Neural cell (in vitro differentiated cells): ENCODE data around the gene MINAR1.

Experiments
- POLR2AphosphoS5 ChIP-seq: IDR thresholded peaks from 2 replicates; pipeline ENCODE4 v1.6.1; 2012
- RAD21 ChIP-seq: fragments of 450-650 bp; conservative IDR thresholded peaks from 2 replicates; pipeline ENCODE4 v1.6.1; 2014; ENCODE audit warnings: antibody characterized with exemption, mild to moderate bottlenecking, moderate library complexity
- TF ChIP-seq, protein P1 (sequence below): fragments of 450-650 bp; IDR thresholded peaks from 2 replicates; pipeline ENCODE4 v1.5.1; 2014; ENCODE audit warnings: antibody characterized with exemption, mild to moderate bottlenecking, moderate library complexity; ENCODE audit not compliant: poor library complexity, severe bottlenecking

DNA sequence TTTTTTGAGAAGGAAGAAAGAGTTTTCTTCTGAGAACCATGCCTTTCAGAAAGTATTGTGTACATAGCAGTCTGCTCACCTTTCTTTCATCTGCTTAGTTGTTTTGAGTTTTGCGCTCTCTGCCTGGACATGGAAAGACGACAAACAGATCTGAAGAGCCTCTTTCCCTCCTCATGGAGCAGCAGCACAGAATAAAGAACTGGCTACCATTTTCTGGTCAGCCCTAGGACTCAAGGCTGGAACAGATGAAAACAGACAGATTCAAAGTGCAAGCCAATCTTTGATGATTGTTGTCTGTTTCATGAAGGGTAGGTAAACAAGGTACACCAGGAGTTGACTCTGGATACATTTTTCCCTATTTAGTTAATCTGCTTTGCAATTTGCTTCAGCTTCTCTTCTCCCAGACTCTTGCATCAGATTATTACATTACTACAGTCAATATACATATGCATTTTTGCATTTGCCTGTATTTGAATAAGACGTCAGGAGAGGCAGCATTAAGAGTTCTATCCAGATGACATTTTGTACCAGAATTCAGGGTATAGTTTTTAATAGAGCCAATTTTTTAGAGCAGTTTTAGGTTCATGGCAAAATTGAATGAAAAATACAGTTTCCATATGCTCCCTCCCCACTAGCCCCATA, 34.7 kb upstream of the MINAR1 start:
- TF ChIP-seq, protein P1, sequence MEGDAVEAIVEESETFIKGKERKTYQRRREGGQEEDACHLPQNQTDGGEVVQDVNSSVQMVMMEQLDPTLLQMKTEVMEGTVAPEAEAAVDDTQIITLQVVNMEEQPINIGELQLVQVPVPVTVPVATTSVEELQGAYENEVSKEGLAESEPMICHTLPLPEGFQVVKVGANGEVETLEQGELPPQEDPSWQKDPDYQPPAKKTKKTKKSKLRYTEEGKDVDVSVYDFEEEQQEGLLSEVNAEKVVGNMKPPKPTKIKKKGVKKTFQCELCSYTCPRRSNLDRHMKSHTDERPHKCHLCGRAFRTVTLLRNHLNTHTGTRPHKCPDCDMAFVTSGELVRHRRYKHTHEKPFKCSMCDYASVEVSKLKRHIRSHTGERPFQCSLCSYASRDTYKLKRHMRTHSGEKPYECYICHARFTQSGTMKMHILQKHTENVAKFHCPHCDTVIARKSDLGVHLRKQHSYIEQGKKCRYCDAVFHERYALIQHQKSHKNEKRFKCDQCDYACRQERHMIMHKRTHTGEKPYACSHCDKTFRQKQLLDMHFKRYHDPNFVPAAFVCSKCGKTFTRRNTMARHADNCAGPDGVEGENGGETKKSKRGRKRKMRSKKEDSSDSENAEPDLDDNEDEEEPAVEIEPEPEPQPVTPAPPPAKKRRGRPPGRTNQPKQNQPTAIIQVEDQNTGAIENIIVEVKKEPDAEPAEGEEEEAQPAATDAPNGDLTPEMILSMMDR, result no peak
- TF ChIP-seq POLR2AphosphoS5 (no peak), RAD21 (no peak)
